Omental fat pad (tissue), 4 donors: ENCODE results near the gene ARHGAP26. TPM values are rescaled to one million over a fixed set of nuclear protein-coding genes. Genes with fewer than 3 reads are reported as not detected.

Experiments used
- ATAC-seq: fragments of 150-250 bp; one replicate; pipeline ENCODE4 v1.9.1; 2016; ENCODE audit warnings: mild to moderate bottlenecking, moderate library complexity; ENCODE audit not compliant: low FRiP score
- DNase-seq: peaks from one replicate; pipeline ENCODE4 v3.0.0-alpha.2; 2019; ENCODE audit warnings: low spot score
- CTCF ChIP-seq, 3 donors: fragments of 450-650 bp; IDR thresholded peaks; one replicate each; pipeline ENCODE4 v1.5.1; 2016 to 2017; ENCODE audit warnings: antibody characterized with exemption in 3 of 3, mild to moderate bottlenecking in 3 of 3, moderate library complexity in 2 of 3
- total RNA-seq, 4 donors: library from RNA; depleted of rRNA; stranded (reverse); fragments of >200 nt; gene quantifications; one replicate each; pipeline ENCODE4 v1.1.0, GENCODE V29; 2016

ARHGAP26 gene
- total RNA-seq, 4 donors from 2014 or later: 40.4 to 134 (median 63.6) TPM

GRCh38 chr5:143263272-143263810, 493.2 kb downstream of the ARHGAP26 start:
- ATAC-seq (no peak), DNase-seq (no peak)
- no peak for TF ChIP-seq CTCF (IDR thresholded peaks at IDR 0.05)

GRCh38 chr5:143265995-143266394, 495.8 kb downstream of the ARHGAP26 start:
- TF ChIP-seq CTCF (IDR thresholded peaks at IDR 0.05): no peak
- ATAC-seq: no peak

GRCh38 chr5:143267186-143267585, 497.0 kb downstream of the ARHGAP26 start:
- TF ChIP-seq CTCF (IDR thresholded peaks at IDR 0.05): no peak
- DNase-seq (no peak), ATAC-seq (no peak)

More at GRCh38 chr5:143265995-143266394, 495.8 kb downstream of the ARHGAP26 start:
- DNase-seq: no peak

GRCh38 chr5:143268388-143268787, 498.2 kb downstream of the ARHGAP26 start:
- no peak for TF ChIP-seq CTCF (IDR thresholded peaks at IDR 0.05)
- ATAC-seq: no peak
- no peak for DNase-seq

GRCh38 chr5:143271431-143271830, 501.3 kb downstream of the ARHGAP26 start:
- ATAC-seq (no peak), DNase-seq (no peak)
- TF ChIP-seq CTCF (IDR thresholded peaks at IDR 0.05): no peak

- TF ChIP-seq CTCF (IDR thresholded peaks at IDR 0.05): no peak
- ATAC-seq (no peak), DNase-seq (no peak)
Observed at GRCh38 chr5:143274952-143275351, 504.8 kb downstream of the ARHGAP26 start.

GRCh38 chr5:143275512-143276363, 505.6 kb downstream of the ARHGAP26 start:
- DNase-seq: no peak
- no peak for ATAC-seq
- no peak for TF ChIP-seq CTCF (IDR thresholded peaks at IDR 0.05)
